Measurements from ENCODE around the gene ATXN1.
"Not testable (repeated sequence)": the region's sequence is repeated elsewhere in the genome, so short reads cannot be mapped to it uniquely, and the experiment has no call there.

Gene ATXN1

DNA sequence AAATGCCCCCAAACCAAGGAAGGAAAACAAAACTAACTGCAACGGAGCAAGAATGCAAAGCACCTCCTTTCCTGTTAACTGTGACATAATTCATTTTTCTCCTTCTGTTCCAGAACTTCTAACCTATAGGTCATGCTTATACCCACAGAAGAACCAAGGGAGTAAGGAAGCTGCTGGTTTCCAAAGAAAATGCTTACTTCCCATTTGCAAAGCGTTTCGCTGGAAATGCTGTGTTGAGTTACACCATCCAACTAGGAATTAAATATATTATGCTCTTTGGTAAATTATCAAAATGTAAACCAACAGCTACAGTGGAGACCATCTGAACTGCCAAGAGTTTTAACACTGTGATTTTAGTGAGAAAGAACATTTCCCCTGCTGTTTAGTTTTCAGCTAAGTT lies 42.9 kb downstream of the ATXN1 start:
- peak; percentile 61 for DNase-seq

DNA sequence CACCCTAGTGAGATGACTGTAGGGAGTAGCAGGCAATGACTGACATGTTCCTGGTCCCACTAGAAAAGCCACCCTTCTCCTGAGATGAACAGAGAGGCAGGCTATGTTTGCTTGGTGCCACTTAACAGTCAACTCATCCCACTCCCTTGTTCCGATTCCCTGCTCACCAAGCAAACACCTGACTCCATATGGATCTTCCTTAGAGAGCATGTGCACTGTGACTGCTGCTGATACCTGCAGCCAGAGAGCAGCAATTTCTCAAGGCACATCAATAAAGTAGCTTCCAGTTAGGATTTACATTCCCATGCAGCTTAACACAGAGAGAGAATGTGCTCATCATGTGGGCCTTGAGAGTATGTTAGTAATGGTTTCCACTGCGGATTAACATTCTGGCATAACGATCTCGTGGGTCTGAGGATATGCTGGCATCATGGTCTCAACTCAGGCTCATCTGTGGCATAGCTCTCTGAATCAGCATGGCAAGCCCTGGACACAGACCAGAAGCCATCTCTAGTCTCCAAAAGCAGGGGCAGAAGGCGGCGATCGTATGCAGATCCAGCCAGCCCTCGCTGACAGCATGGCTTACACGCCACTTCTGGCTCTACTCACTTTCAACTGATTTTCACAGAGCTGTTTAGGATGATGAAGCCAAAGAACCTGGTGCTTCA lies 43.9 kb downstream of the ATXN1 start:
- DNase-seq: peak; percentile 76

GRCh38 chr6:16716321-16716858 lies 44.9 kb downstream of the ATXN1 start:
- DNase-seq: no peak

DNA sequence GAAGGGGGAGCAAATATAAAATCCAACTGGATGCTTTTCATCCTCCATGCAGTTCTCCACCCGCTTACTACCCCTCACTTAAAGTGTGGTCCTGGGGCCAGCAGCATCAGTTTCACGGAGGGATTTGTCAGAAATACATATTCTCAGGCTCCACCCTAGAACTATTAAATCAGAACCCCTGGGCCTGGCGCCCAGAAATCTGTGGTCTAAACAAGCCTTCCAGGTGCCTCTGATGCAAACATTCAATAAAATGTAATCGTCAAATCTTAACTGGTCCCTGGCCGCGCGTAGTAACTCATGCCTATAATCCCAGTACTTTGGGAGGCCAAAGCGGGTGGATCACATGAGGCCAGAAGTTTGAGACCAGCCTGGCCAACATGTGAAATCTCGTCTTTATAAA lies 47.7 kb downstream of the ATXN1 start:
- no peak for DNase-seq

DNA sequence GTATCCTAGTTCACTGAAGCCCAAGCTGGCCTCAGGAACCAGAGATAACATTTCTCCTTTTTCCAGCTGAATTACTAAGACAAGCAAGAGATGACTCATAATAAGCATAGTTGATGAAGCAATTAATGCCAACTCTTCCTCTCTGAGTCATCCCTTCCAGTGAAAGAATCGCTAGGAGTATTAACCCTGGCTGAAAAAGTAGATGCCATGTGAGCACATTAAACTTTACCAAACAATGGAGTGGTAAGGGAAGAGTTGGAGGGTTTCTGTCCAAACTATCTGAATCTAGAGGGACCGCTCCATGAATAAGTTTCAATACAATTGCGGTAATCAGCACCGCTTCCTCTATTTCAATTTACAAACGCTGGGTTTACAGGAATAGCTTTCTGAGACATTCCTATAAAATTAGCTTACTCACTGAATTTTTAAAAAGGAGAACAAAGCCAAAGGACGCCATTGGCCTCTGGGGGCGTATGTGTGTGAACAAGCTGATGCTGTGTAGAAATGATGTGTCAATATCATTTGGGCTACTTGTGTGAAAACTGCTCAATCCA lies 48.3 kb downstream of the ATXN1 start:
- peak; percentile 92 for DNase-seq

- DNase-seq: peak; percentile 50
These were observed 48.9 kb downstream of the ATXN1 start for GRCh38 chr6:16712255-16712930.

GRCh38 chr6:16711546-16712254 lies 49.6 kb downstream of the ATXN1 start:
- DNase-seq: peak; percentile 82

- no peak for DNase-seq
These were observed 54.1 kb downstream of the ATXN1 start for GRCh38 chr6:16706911-16707783.

- not testable (repeated sequence) for DNase-seq
These were observed 54.8 kb downstream of the ATXN1 start for GRCh38 chr6:16706491-16706890.

DNA sequence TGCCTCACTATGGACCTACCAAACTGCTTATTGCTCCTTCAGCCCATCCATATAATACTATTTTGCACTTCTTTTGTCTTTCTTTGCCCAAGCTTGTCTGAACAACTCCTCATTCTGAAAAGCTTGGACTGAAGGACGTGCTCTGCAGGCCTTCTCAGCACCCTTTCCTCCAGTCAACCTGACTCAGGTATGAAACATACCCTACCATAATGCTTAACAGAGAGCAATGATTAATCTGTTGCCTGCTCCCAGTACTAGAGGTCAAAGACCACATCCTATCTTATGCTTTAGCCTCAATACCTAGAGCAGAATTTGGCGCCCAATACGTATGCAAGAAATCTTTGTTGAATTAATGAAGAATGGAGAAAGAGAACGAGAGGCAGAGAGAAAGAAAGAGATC lies 55.2 kb downstream of the ATXN1 start:
- DNase-seq: no peak

GRCh38 chr6:16705081-16705993 lies 55.9 kb downstream of the ATXN1 start:
- DNase-seq: no peak

DNA sequence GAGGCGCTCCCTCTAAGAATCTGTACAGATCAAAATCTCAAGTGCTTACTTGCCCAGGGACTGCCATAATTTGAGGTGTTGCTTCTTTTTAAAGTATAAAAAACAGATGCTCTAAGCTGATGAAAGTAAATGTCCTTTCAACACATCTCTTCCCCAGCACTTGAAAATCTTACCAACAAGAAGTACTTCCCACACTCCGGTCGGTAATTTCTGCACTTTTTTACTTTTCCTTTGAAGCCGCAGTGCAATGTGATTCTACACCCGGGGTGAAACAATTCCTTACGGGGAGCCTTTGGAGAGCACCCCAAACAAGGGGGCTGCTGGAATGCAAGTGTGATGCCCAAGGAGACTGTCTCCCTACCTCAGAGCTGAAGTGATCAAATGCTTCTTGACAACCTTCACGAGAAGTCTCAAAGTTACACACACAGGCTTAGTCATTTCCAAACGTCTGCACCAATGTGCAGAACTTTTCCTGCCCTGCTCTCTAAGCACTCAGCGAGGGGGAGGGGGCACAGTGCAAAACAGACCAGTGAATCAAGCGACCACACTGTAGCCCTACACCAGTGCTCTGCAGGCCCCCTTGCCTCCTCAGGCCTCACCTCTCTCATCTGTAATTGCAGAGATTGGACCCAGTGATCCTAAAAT lies 56.7 kb downstream of the ATXN1 start:
- no peak for DNase-seq

- DNase-seq: not testable (repeated sequence)
These were observed 58.5 kb downstream of the ATXN1 start for GRCh38 chr6:16702627-16703378.

GRCh38 chr6:16700916-16701234 lies 60.4 kb downstream of the ATXN1 start:
- DNase-seq: no peak

GRCh38 chr6:16700202-16700915 lies 60.9 kb downstream of the ATXN1 start:
- DNase-seq: peak; percentile 35

DNA sequence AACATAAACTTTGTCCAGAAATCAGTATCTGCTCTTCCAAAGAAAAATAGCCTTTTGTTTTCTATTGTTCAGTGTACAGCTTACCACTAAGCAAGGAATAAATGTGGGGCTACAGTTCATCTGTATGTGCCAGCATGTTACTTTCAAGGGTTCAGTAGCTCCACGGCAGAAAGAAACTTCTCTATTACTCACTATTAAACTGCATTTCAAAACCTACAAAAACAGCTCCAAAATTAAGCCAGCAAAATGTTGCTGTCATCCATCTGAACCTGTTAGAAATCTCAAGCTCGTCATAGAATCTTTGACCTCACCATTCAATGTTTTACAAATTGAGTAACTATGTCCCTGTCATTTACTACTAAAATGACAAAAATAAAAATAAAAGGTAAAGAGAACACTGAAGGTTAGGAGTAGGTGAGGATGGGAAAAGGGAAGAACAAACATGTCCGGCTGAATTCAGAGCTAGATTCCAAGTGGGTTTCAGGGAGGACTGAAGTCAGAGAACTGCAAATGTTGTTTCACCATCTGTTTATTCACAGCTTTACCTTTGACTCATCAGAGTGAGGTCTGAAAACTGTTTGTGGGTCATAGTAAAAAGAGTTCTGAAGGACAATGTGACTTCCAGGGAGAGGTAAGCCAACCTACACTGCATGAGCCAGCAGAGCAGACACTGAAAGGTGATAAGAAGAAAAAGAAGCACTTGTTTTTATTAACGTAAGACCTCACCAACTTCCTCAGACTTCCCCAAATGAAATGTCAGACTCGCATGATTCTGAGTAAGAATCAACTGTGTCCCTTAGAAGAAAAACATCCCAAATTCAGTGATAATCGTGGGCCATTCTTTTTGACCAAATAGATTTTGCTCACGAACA lies 62.0 kb downstream of the ATXN1 start:
- peak; percentile 72 for DNase-seq

DNA sequence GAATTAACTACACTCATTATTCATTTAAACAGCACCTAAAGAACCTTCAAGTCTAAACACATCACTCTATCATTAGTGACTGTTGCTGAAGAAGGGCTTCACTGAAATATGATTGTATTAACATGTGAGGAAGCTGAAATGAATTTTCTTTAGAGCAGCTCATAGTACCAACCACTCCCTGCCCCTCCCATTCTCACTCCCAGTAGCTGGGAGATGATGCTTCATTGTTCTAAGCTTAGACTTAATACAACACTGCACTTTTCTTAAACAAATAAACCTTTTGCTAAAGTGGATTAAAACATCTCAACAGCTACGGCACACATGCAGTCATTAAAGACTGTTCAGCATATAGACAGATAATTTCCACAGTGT lies 63.1 kb downstream of the ATXN1 start:
- peak; percentile 99 for DNase-seq

- DNase-seq: peak; percentile 68
These were observed 63.7 kb downstream of the ATXN1 start for GRCh38 chr6:16697437-16698161.

Measured in NCI-H69 (cell line).